Measurements from ENCODE around the gene ZDHHC11B. TPM values are rescaled to one million over a fixed set of nuclear protein-coding genes. Genes with fewer than 3 reads are reported as not detected.
"Not testable (repeated sequence)": the region's sequence is repeated elsewhere in the genome, so short reads cannot be mapped to it uniquely, and the experiment has no call there.

The ZDHHC11B gene
- total RNA-seq, 2 experiments from 2014 or later: 0.35 to 0.87 TPM

GRCh38 chr5:682651-683358 is 101.7 kb downstream of the ZDHHC11B start:
- H3K27me3 Mint-ChIP-seq; H3K4me3 Mint-ChIP-seq; DNase-seq; POLR2A ChIA-PET; CTCF ChIA-PET; H3K4me1 Mint-ChIP-seq; H3K9me3 Mint-ChIP-seq; H3K36me3 Mint-ChIP-seq (ENCODE audit: low read depth); H3K27ac Mint-ChIP-seq: not testable (repeated sequence)

- H3K4me3 Mint-ChIP-seq; DNase-seq; CTCF ChIA-PET; H3K27me3 Mint-ChIP-seq; H3K9me3 Mint-ChIP-seq; H3K36me3 Mint-ChIP-seq (ENCODE audit: low read depth); POLR2A ChIA-PET; H3K27ac Mint-ChIP-seq; H3K4me1 Mint-ChIP-seq: not testable (repeated sequence)
Observed at GRCh38 chr5:682216-682615, 102.3 kb downstream of the ZDHHC11B start.

- H3K27me3 Mint-ChIP-seq; H3K36me3 Mint-ChIP-seq (ENCODE audit: low read depth); POLR2A ChIA-PET; DNase-seq; CTCF ChIA-PET; H3K4me3 Mint-ChIP-seq; H3K4me1 Mint-ChIP-seq; H3K27ac Mint-ChIP-seq; H3K9me3 Mint-ChIP-seq: not testable (repeated sequence)
Observed at GRCh38 chr5:681317-682191, 103.0 kb downstream of the ZDHHC11B start.

- H3K27ac Mint-ChIP-seq; H3K4me1 Mint-ChIP-seq; H3K9me3 Mint-ChIP-seq; POLR2A ChIA-PET; DNase-seq; H3K36me3 Mint-ChIP-seq (ENCODE audit: low read depth); CTCF ChIA-PET; H3K27me3 Mint-ChIP-seq; H3K4me3 Mint-ChIP-seq: not testable (repeated sequence)
Observed at GRCh38 chr5:680836-681235, 103.7 kb downstream of the ZDHHC11B start.

GRCh38 chr5:680118-680795 is 104.3 kb downstream of the ZDHHC11B start:
- CTCF ChIA-PET, H3K4me1 Mint-ChIP-seq, H3K9me3 Mint-ChIP-seq: not testable (repeated sequence)

GRCh38 chr5:679166-679895 is 105.2 kb downstream of the ZDHHC11B start:
- CTCF ChIA-PET; H3K4me3 Mint-ChIP-seq; DNase-seq; H3K9me3 Mint-ChIP-seq; H3K36me3 Mint-ChIP-seq (ENCODE audit: low read depth); H3K27ac Mint-ChIP-seq; H3K27me3 Mint-ChIP-seq; H3K4me1 Mint-ChIP-seq; POLR2A ChIA-PET: not testable (repeated sequence)

More at GRCh38 chr5:680118-680795, 104.3 kb downstream of the ZDHHC11B start:
- H3K36me3 Mint-ChIP-seq (ENCODE audit: low read depth); POLR2A ChIA-PET; H3K4me3 Mint-ChIP-seq; H3K27ac Mint-ChIP-seq; H3K27me3 Mint-ChIP-seq; DNase-seq: not testable (repeated sequence)

GRCh38 chr5:678521-678920 is 106.0 kb downstream of the ZDHHC11B start:
- H3K27me3 Mint-ChIP-seq; DNase-seq; H3K27ac Mint-ChIP-seq; H3K36me3 Mint-ChIP-seq (ENCODE audit: low read depth); CTCF ChIA-PET; H3K4me3 Mint-ChIP-seq; H3K9me3 Mint-ChIP-seq; H3K4me1 Mint-ChIP-seq; POLR2A ChIA-PET: not testable (repeated sequence)

GRCh38 chr5:677131-678101 is 107.1 kb downstream of the ZDHHC11B start:
- Mint-ChIP-seq H3K36me3 (ENCODE audit: low read depth) (no peaks in the 10 kb centered on the region), H3K27me3 (peaks cover 5% of the 10 kb centered on the region), H3K9me3 (no peaks in the 10 kb centered on the region), H3K4me3 (no peak overlapping the region), H3K27ac (no peak overlapping the region), H3K4me1 (peaks cover 6% of the 10 kb centered on the region)
- DNase-seq: no peak
- ChIA-PET POLR2A (no interaction called here), CTCF (interaction anchor here (0.6 kb wide), 1 partner anchor 212 kb away, joined by 3 read pairs; no protein-coding TSS in a partner anchor)

GRCh38 chr5:676699-677076 is 107.8 kb downstream of the ZDHHC11B start:
- Mint-ChIP-seq H3K27ac (no peak overlapping the region), H3K36me3 (ENCODE audit: low read depth) (no peaks in the 10 kb centered on the region), H3K4me1 (peaks cover 6% of the 10 kb centered on the region), H3K27me3 (peaks cover 5% of the 10 kb centered on the region), H3K9me3 (no peaks in the 10 kb centered on the region), H3K4me3 (no peak overlapping the region)
- DNase-seq: no peak
- ChIA-PET CTCF (interaction anchor here (0.6 kb wide), 1 partner anchor 213 kb away, joined by 3 read pairs; no protein-coding TSS in a partner anchor), POLR2A (no interaction called here)

GRCh38 chr5:675871-676698 is 108.4 kb downstream of the ZDHHC11B start:
- Mint-ChIP-seq H3K36me3 (ENCODE audit: low read depth) (no peaks in the 10 kb centered on the region), H3K4me1 (peaks cover 6% of the 10 kb centered on the region), H3K27me3 (peaks cover 5% of the 10 kb centered on the region), H3K27ac (no peak overlapping the region), H3K9me3 (no peaks in the 10 kb centered on the region), H3K4me3 (no peak overlapping the region)
- DNase-seq: no peak
- POLR2A ChIA-PET: no interaction called here
- CTCF ChIA-PET: no interaction called here

GRCh38 chr5:675111-675870 is 109.2 kb downstream of the ZDHHC11B start:
- Mint-ChIP-seq H3K9me3 (no peaks in the 10 kb centered on the region), H3K27ac (no peak overlapping the region), H3K27me3 (peaks cover 5% of the 10 kb centered on the region), H3K4me1 (peaks cover 6% of the 10 kb centered on the region), H3K36me3 (ENCODE audit: low read depth) (no peaks in the 10 kb centered on the region), H3K4me3 (no peak overlapping the region)
- ChIA-PET CTCF (no interaction called here), POLR2A (no interaction called here)
- no peak for DNase-seq

Measured in activated CD4-positive, alpha-beta T cell treated with anti-CD3 and anti-CD28 coated beads, Interleukin-2, amount 10 ng/mL, durations not matched to agents 7 days and 5 days (primary cell).